ENCODE measurements around the gene MACROD2. TPM values are rescaled to one million over a fixed set of nuclear protein-coding genes. Genes with fewer than 3 reads are reported as not detected.

MACROD2 gene
- total and polyA plus RNA-seq, 9 donors, result 2.0 to 4.9 (median 3.1) TPM

- WGBS (ENCODE audit: insufficient coverage), result no CpG with 5 or more reads among the region's 4 CpGs
- H3K4me3 ChIP-seq (ENCODE audit: low read length), result no peak overlapping the region
- no peak for DNase-seq
- no peaks in the 10 kb centered on the region for H3K27me3 ChIP-seq (ENCODE audit: control insufficient read depth, insufficient read depth, low read length)
- no peak overlapping the region for H3K27ac ChIP-seq (ENCODE audit: low read length)
- H3K36me3 ChIP-seq (ENCODE audit: control insufficient read depth, insufficient read depth, low read length), result no peaks in the 10 kb centered on the region
- H3K9me3 ChIP-seq (replicated peaks; ENCODE audit: control insufficient read depth, low read depth, low read length), result no peaks in the 10 kb centered on the region
- H3K4me1 ChIP-seq (ENCODE audit: control insufficient read depth, insufficient read depth, low read length), result no peaks in the 10 kb centered on the region
Measured at GRCh38 chr20:15611541-15611940, 1616.2 kb downstream of the MACROD2 start.

- WGBS (ENCODE audit: insufficient coverage), result 60% methylated on average over 2 of the region's 7 CpGs
- no peaks in the 10 kb centered on the region for H3K4me1 ChIP-seq (ENCODE audit: control insufficient read depth, insufficient read depth, low read length)
- no peak for DNase-seq
Measured at GRCh38 chr20:15612198-15612597, 1616.9 kb downstream of the MACROD2 start.

GRCh38 chr20:15612769-15613168, 1617.5 kb downstream of the MACROD2 start:
- WGBS (ENCODE audit: insufficient coverage), result 100% methylated on average over 1 of the region's 1 CpG
- peak; percentile 22 for DNase-seq
- Histone ChIP-seq H3K9me3 (replicated peaks; ENCODE audit: control insufficient read depth, low read depth, low read length) (no peaks in the 10 kb centered on the region), H3K4me3 (ENCODE audit: low read length) (no peak overlapping the region), H3K4me1 (ENCODE audit: control insufficient read depth, insufficient read depth, low read length) (no peaks in the 10 kb centered on the region), H3K27ac (ENCODE audit: low read length) (peak overlapping the region; percentile 3), H3K36me3 (ENCODE audit: control insufficient read depth, insufficient read depth, low read length) (no peaks in the 10 kb centered on the region), H3K27me3 (ENCODE audit: control insufficient read depth, insufficient read depth, low read length) (no peaks in the 10 kb centered on the region)

More at GRCh38 chr20:15612198-15612597, 1616.9 kb downstream of the MACROD2 start:
- Histone ChIP-seq H3K36me3 (ENCODE audit: control insufficient read depth, insufficient read depth, low read length) (no peaks in the 10 kb centered on the region), H3K27ac (ENCODE audit: low read length) (no peak overlapping the region), H3K4me3 (ENCODE audit: low read length) (no peak overlapping the region), H3K9me3 (replicated peaks; ENCODE audit: control insufficient read depth, low read depth, low read length) (no peaks in the 10 kb centered on the region), H3K27me3 (ENCODE audit: control insufficient read depth, insufficient read depth, low read length) (no peaks in the 10 kb centered on the region)

- 78% methylated on average over 3 of the region's 4 CpGs for WGBS (ENCODE audit: insufficient coverage)
- no peak overlapping the region for H3K4me3 ChIP-seq (ENCODE audit: low read length)
- H3K36me3 ChIP-seq (ENCODE audit: control insufficient read depth, insufficient read depth, low read length), result no peaks in the 10 kb centered on the region
- no peak overlapping the region for H3K27ac ChIP-seq (ENCODE audit: low read length)
- DNase-seq, result no peak
- no peaks in the 10 kb centered on the region for H3K4me1 ChIP-seq (ENCODE audit: control insufficient read depth, insufficient read depth, low read length)
- H3K9me3 ChIP-seq (replicated peaks; ENCODE audit: control insufficient read depth, low read depth, low read length), result no peaks in the 10 kb centered on the region
- no peaks in the 10 kb centered on the region for H3K27me3 ChIP-seq (ENCODE audit: control insufficient read depth, insufficient read depth, low read length)
Measured at GRCh38 chr20:15613530-15613929, 1618.2 kb downstream of the MACROD2 start.

GRCh38 chr20:15616626-15617025, 1621.3 kb downstream of the MACROD2 start:
- Histone ChIP-seq H3K27ac (ENCODE audit: low read length) (no peak overlapping the region), H3K27me3 (ENCODE audit: control insufficient read depth, insufficient read depth, low read length) (no peaks in the 10 kb centered on the region), H3K9me3 (replicated peaks; ENCODE audit: control insufficient read depth, low read depth, low read length) (no peaks in the 10 kb centered on the region), H3K4me3 (ENCODE audit: low read length) (no peak overlapping the region), H3K4me1 (ENCODE audit: control insufficient read depth, insufficient read depth, low read length) (no peaks in the 10 kb centered on the region), H3K36me3 (ENCODE audit: control insufficient read depth, insufficient read depth, low read length) (no peaks in the 10 kb centered on the region)
- DNase-seq, result no peak
- no CpG with 5 or more reads among the region's 1 CpG for WGBS (ENCODE audit: insufficient coverage)

GRCh38 chr20:15618110-15618509, 1622.8 kb downstream of the MACROD2 start:
- Histone ChIP-seq H3K27me3 (ENCODE audit: control insufficient read depth, insufficient read depth, low read length) (no peaks in the 10 kb centered on the region), H3K4me3 (ENCODE audit: low read length) (no peak overlapping the region), H3K27ac (ENCODE audit: low read length) (no peak overlapping the region), H3K4me1 (ENCODE audit: control insufficient read depth, insufficient read depth, low read length) (no peaks in the 10 kb centered on the region), H3K36me3 (ENCODE audit: control insufficient read depth, insufficient read depth, low read length) (no peaks in the 10 kb centered on the region), H3K9me3 (replicated peaks; ENCODE audit: control insufficient read depth, low read depth, low read length) (no peaks in the 10 kb centered on the region)
- no CpG with 5 or more reads among the region's 2 CpGs for WGBS (ENCODE audit: insufficient coverage)
- DNase-seq, result no peak

GRCh38 chr20:15618912-15619311, 1623.6 kb downstream of the MACROD2 start:
- H3K27me3 ChIP-seq (ENCODE audit: control insufficient read depth, insufficient read depth, low read length), result no peaks in the 10 kb centered on the region
- no peak overlapping the region for H3K4me3 ChIP-seq (ENCODE audit: low read length)
- no peak overlapping the region for H3K27ac ChIP-seq (ENCODE audit: low read length)
- H3K9me3 ChIP-seq (replicated peaks; ENCODE audit: control insufficient read depth, low read depth, low read length), result no peaks in the 10 kb centered on the region
- no peaks in the 10 kb centered on the region for H3K4me1 ChIP-seq (ENCODE audit: control insufficient read depth, insufficient read depth, low read length)
- H3K36me3 ChIP-seq (ENCODE audit: control insufficient read depth, insufficient read depth, low read length), result no peaks in the 10 kb centered on the region
- DNase-seq, result no peak
- 100% methylated on average over 1 of the region's 5 CpGs for WGBS (ENCODE audit: insufficient coverage)

GRCh38 chr20:15619341-15619740, 1624.0 kb downstream of the MACROD2 start:
- DNase-seq, result no peak
- 81% methylated on average over 4 of the region's 4 CpGs for WGBS (ENCODE audit: insufficient coverage)
- Histone ChIP-seq H3K27me3 (ENCODE audit: control insufficient read depth, insufficient read depth, low read length) (no peaks in the 10 kb centered on the region), H3K9me3 (replicated peaks; ENCODE audit: control insufficient read depth, low read depth, low read length) (no peaks in the 10 kb centered on the region), H3K4me1 (ENCODE audit: control insufficient read depth, insufficient read depth, low read length) (no peaks in the 10 kb centered on the region), H3K36me3 (ENCODE audit: control insufficient read depth, insufficient read depth, low read length) (no peaks in the 10 kb centered on the region), H3K4me3 (ENCODE audit: low read length) (no peak overlapping the region), H3K27ac (ENCODE audit: low read length) (no peak overlapping the region)

- Histone ChIP-seq H3K4me1 (ENCODE audit: control insufficient read depth, insufficient read depth, low read length) (no peaks in the 10 kb centered on the region), H3K4me3 (ENCODE audit: low read length) (no peak overlapping the region)
Measured at GRCh38 chr20:15619816-15620215, 1624.5 kb downstream of the MACROD2 start.

GRCh38 chr20:15622368-15622767, 1627.1 kb downstream of the MACROD2 start:
- H3K4me1 ChIP-seq (ENCODE audit: control insufficient read depth, insufficient read depth, low read length), result no peaks in the 10 kb centered on the region
- no peaks in the 10 kb centered on the region for H3K27me3 ChIP-seq (ENCODE audit: control insufficient read depth, insufficient read depth, low read length)
- no peaks in the 10 kb centered on the region for H3K36me3 ChIP-seq (ENCODE audit: control insufficient read depth, insufficient read depth, low read length)
- DNase-seq, result no peak
- H3K9me3 ChIP-seq (replicated peaks; ENCODE audit: control insufficient read depth, low read depth, low read length), result no peaks in the 10 kb centered on the region
- H3K4me3 ChIP-seq (ENCODE audit: low read length), result no peak overlapping the region
- 86% methylated on average over 4 of the region's 6 CpGs for WGBS (ENCODE audit: insufficient coverage)
- H3K27ac ChIP-seq (ENCODE audit: low read length), result no peak overlapping the region

More at GRCh38 chr20:15619816-15620215, 1624.5 kb downstream of the MACROD2 start:
- no peaks in the 10 kb centered on the region for H3K36me3 ChIP-seq (ENCODE audit: control insufficient read depth, insufficient read depth, low read length)
- 94% methylated on average over 6 of the region's 6 CpGs for WGBS (ENCODE audit: insufficient coverage)
- no peak for DNase-seq
- H3K27me3 ChIP-seq (ENCODE audit: control insufficient read depth, insufficient read depth, low read length), result no peaks in the 10 kb centered on the region
- no peaks in the 10 kb centered on the region for H3K9me3 ChIP-seq (replicated peaks; ENCODE audit: control insufficient read depth, low read depth, low read length)
- no peak overlapping the region for H3K27ac ChIP-seq (ENCODE audit: low read length)

- H3K4me1 ChIP-seq (ENCODE audit: control insufficient read depth, insufficient read depth, low read length), result no peaks in the 10 kb centered on the region
- no peak overlapping the region for H3K27ac ChIP-seq (ENCODE audit: low read length)
- WGBS (ENCODE audit: insufficient coverage), result no CpG with 5 or more reads among the region's 2 CpGs
- no peak for DNase-seq
- no peaks in the 10 kb centered on the region for H3K27me3 ChIP-seq (ENCODE audit: control insufficient read depth, insufficient read depth, low read length)
- H3K36me3 ChIP-seq (ENCODE audit: control insufficient read depth, insufficient read depth, low read length), result no peaks in the 10 kb centered on the region
- no peaks in the 10 kb centered on the region for H3K9me3 ChIP-seq (replicated peaks; ENCODE audit: control insufficient read depth, low read depth, low read length)
- H3K4me3 ChIP-seq (ENCODE audit: low read length), result no peak overlapping the region
Measured at GRCh38 chr20:15623215-15623614, 1627.9 kb downstream of the MACROD2 start.
